Activated T-helper 17 cell treated with anti-CD3 and anti-CD28 coated beads, Interleukin-2, amount 50 U/mL, for 72 hours (primary cell): ENCODE measurements around the gene RIMBP2. TPM values are rescaled to one million over a fixed set of nuclear protein-coding genes. Genes with fewer than 3 reads are reported as not detected.
"Not testable (repeated sequence)": the region's sequence is repeated elsewhere in the genome, so short reads cannot be mapped to it uniquely, and the experiment has no call there.

Experiments
- ATAC-seq: fragments of 150-1000 bp; cut with Tn5 transposase; replicated peaks from 2 replicates; pipeline ENCODE4 v1.10.0; 2021; ENCODE audit warnings: mild to moderate bottlenecking, moderate library complexity
- H3K27ac Mint-ChIP-seq: one replicate; pipeline ENCODE4 v1.8.0; 2022; ENCODE audit warnings: mixed read lengths
- H3K27me3 Mint-ChIP-seq: one replicate; pipeline ENCODE4 v1.8.0; 2022; ENCODE audit warnings: mixed read lengths
- H3K36me3 Mint-ChIP-seq: one replicate; pipeline ENCODE4 v1.8.0; 2022; ENCODE audit warnings: low read depth, mild to moderate bottlenecking, mixed read lengths
- H3K4me1 Mint-ChIP-seq: one replicate; pipeline ENCODE4 v1.8.0; 2022; ENCODE audit warnings: mixed read lengths
- H3K4me3 Mint-ChIP-seq: one replicate; pipeline ENCODE4 v1.8.0; 2022; ENCODE audit warnings: mild to moderate bottlenecking, mixed read lengths
- H3K9me3 Mint-ChIP-seq: one replicate; pipeline ENCODE4 v1.8.0; 2022; ENCODE audit warnings: mixed read lengths
- total RNA-seq, 2 donors: library from RNA; stranded (reverse); gene quantifications; one replicate each; pipeline ENCODE4 v1.2.3, GENCODE V29; 2022

The RIMBP2 gene
- total RNA-seq, 2 donors from 2014 or later = 0.29 TPM; not detected in 1

DNA sequence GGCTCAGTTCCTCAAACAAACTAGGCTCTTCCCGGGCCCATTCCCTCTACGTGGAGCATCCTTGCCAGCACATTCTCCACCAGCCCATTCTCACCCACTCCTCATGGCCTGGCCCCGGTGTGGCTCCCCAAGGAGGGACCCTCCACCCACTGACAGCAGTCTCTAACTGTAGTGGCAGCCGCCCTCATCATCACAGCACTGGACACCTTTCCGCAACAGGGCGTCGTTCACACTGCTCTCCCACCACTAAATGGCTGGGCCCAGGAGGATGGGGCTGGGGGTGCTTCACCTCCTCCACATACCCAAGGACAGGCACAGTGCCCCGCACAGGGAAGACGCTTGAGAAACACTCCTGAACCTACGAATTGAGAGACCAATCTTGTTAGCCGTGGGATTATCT lies 123.0 kb downstream of the RIMBP2 start:
- peaks cover 5% of the 10 kb centered on the region for H3K27me3 Mint-ChIP-seq
- no peaks in the 10 kb centered on the region for H3K36me3 Mint-ChIP-seq
- H3K4me3 Mint-ChIP-seq = no peak overlapping the region
- ATAC-seq = no peak
- no peaks in the 10 kb centered on the region for H3K4me1 Mint-ChIP-seq
- no peak overlapping the region for H3K27ac Mint-ChIP-seq
- peaks cover 4% of the 10 kb centered on the region for H3K9me3 Mint-ChIP-seq

DNA sequence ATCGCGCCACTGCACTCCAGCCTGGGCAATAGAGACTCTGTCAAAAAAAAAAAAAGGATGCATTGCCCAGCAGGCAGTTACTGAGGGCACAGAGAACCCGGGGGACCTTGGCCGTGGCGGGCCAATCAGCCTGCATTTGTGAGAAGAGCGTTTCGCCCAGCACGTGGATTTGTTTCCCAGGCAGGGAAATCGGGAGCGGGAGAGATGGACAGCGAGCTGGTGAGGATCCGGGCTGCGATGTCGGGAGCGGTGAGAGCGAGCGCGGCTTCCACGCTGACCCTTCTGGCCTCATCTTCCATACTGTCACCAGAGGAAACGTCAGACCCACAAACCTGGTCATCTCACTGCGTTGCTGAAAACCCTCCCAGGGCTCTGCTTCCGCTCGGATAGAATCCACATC lies 123.5 kb downstream of the RIMBP2 start:
- H3K9me3 Mint-ChIP-seq = peaks cover 5% of the 10 kb centered on the region
- no peaks in the 10 kb centered on the region for H3K36me3 Mint-ChIP-seq
- peaks cover 8% of the 10 kb centered on the region for H3K27me3 Mint-ChIP-seq

DNA sequence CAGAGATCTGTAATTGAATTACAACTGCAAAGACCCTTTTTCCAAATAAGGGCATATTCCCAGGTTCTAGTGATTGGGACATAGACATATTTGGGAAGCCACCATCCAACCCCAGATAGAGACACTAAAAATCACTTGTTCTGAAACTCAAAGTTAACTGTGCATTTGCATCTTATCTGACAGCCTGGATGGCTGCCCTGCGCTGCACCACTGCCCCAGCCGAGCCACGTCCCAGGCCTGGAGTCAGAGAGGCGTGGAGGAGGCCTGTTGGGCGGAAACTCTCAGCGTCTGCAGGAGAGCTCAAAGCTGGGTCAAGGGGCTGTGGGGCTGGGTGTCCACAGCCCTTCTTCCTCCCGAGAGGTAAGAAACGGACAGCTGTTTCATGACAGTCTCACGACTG lies 124.4 kb downstream of the RIMBP2 start:
- no peak overlapping the region for H3K27ac Mint-ChIP-seq
- H3K4me1 Mint-ChIP-seq = no peaks in the 10 kb centered on the region
- ATAC-seq = no peak
- peaks cover 5% of the 10 kb centered on the region for H3K9me3 Mint-ChIP-seq
- H3K27me3 Mint-ChIP-seq = peaks cover 8% of the 10 kb centered on the region
- no peaks in the 10 kb centered on the region for H3K36me3 Mint-ChIP-seq
- no peak overlapping the region for H3K4me3 Mint-ChIP-seq

More for the DNA sequence above, 123.5 kb downstream of the RIMBP2 start:
- H3K4me3 Mint-ChIP-seq = no peak overlapping the region
- H3K27ac Mint-ChIP-seq = no peak overlapping the region
- no peaks in the 10 kb centered on the region for H3K4me1 Mint-ChIP-seq
- no peak for ATAC-seq

DNA sequence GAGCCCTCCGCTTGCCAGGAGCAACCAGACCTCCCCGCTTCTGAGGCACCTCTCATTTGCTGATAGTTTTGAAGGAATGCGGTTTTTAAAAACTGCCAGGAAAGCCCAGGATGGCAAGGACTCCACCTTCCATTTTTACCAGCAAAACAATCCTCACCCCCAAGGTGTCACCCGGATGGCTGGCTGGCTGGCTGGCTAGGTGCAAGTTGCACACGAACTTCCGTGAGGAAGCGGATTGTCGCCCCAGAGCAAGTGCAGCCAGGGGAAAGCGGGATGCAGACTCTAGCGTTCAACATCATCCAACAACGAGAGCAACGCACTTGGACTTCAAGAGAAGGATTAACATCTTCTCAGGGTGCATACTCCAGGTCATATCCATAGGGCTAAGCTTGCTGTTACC lies 125.4 kb downstream of the RIMBP2 start:
- Mint-ChIP-seq H3K4me3 (no peak overlapping the region), H3K4me1 (no peaks in the 10 kb centered on the region)
- ATAC-seq = no peak

DNA sequence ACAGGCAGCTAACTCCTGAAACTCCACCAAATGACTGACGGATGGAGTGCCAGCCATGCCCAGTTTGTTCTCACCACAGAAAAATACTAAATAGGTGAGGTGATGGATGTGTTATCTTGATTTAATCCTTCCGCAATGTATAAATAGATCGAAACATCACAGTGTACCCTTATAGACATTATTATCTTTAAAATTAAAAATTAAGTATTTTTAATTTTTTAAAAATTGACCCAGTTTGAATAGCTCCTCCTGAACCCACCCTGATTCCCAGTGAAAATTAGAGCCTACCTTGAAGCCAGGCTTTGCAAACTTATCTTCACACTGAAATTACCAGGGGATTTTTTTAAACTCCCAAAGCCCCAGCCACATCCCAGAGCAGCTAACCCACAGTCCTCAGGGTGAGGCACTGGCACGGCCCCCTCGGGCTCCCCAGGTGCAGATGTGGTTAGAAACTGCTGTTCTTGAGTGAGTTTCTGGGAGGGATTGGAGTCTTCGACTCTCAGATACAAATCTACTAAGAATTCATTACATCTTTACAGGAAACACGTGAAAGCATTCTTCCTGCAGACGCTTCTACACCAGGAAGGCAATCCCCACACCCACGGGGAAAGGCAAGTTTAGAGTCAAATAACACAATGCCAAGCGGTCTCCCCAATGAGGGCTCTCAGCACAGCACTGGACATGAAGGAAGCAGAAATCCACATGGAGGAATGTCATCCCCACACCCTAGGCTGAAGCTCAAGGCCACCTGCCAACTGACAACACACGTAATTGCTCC lies 126.4 kb downstream of the RIMBP2 start:
- ATAC-seq = no peak
- peaks cover 8% of the 10 kb centered on the region for H3K27me3 Mint-ChIP-seq
- H3K9me3 Mint-ChIP-seq = peaks cover 5% of the 10 kb centered on the region
- H3K4me1 Mint-ChIP-seq = no peaks in the 10 kb centered on the region
- H3K4me3 Mint-ChIP-seq = no peak overlapping the region
- no peak overlapping the region for H3K27ac Mint-ChIP-seq
- H3K36me3 Mint-ChIP-seq = no peaks in the 10 kb centered on the region

More for the DNA sequence above, 125.4 kb downstream of the RIMBP2 start:
- Mint-ChIP-seq H3K36me3 (no peaks in the 10 kb centered on the region), H3K27ac (no peak overlapping the region), H3K9me3 (peaks cover 5% of the 10 kb centered on the region), H3K27me3 (peaks cover 8% of the 10 kb centered on the region)

DNA sequence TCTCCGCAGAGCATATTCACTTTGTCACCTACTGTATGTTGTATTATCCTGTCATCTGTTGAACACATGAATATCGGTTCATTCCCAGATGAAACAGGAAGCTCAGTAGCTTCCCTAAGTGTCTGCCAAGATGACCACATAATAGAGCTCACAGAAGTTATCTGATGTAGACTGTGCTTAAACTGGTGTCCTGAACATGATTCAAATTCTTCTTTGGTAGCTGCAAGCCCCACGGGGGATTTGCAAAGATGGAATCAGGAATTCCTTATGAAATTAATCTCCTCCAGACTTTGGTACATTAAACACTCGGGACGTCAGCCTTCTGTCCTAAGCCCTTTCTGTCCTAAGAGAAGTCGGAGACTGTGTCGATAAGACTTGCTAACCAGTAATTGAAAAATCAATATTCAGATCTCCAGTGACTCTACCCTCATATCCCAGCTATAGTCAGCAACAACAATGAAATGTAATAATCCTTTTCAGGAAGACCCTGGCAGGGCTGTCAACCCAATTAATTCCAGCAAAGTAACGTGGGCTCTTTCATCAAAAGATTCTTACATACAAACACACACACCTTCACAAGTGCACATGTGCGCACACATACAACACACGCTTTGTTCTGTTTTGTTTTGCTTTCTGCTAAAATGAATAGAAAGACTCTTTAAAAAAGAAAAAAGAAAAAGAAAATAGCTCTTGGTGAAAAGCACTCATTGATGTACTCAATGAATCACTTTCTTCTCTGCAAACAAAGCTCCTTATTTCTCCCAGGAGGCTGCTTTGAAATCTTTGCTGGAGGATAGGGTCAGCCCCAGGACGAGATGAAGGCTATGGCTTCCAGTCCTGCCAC lies 127.2 kb downstream of the RIMBP2 start:
- Mint-ChIP-seq H3K27me3 (peaks cover 8% of the 10 kb centered on the region), H3K36me3 (no peaks in the 10 kb centered on the region), H3K4me1 (no peaks in the 10 kb centered on the region), H3K4me3 (no peak overlapping the region), H3K9me3 (peaks cover 5% of the 10 kb centered on the region), H3K27ac (no peak overlapping the region)
- ATAC-seq = no peak

DNA sequence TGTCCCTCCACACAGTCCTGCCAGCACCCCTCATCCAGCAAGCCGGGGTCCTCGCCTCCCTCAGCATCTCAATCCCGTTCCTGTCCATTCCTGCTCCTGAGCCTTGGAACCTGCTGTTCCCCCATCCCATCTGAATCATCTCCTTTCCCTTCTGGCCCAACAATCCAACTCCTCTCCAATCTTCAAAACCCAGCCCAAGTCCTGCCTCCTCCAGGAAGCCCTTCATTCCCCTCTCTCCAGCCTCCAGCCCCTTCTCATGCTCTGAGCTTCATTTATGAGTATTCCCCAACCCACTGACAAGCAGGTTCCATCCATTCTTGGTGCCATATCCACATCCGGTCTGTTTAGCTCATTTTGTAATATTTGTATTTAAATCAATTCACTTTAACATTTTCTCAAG lies 128.1 kb downstream of the RIMBP2 start:
- Mint-ChIP-seq H3K36me3 (no peaks in the 10 kb centered on the region), H3K27me3 (peaks cover 8% of the 10 kb centered on the region), H3K4me3 (no peak overlapping the region), H3K9me3 (peaks cover 5% of the 10 kb centered on the region), H3K27ac (no peak overlapping the region), H3K4me1 (no peaks in the 10 kb centered on the region)
- ATAC-seq = no peak

DNA sequence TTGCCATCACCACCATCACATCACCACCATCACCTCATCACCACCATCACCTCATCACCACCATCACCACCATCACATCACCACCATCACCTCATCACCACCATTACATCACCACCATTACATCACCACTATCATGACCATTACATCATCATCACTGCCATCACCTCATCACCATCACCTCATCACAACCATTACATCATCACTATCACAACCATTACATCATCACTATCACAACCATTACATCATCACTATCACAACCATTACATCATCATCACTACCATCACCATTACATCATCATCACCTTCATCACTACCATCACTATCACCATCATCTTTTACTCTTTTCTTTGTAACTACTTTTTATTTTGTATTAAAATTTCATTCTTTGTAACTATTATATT lies 131.6 kb downstream of the RIMBP2 start:
- not testable (repeated sequence) for H3K4me1 Mint-ChIP-seq, H3K27ac Mint-ChIP-seq, H3K4me3 Mint-ChIP-seq, H3K9me3 Mint-ChIP-seq, H3K27me3 Mint-ChIP-seq, H3K36me3 Mint-ChIP-seq, ATAC-seq

DNA sequence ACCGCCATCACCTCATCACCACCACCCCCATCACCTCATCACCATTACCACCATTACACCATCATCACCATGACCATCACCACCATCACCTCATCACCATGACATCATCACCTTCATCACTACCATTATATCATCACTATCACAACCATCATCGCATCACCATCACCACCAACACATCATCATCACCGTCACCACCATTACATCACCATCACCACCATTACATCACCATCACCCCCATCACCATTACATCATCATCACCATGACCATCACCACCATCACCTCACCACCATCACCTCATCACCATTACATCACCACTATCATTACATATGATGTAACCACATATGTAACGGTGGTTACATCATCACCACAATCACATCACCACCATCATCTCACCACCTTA lies 132.3 kb downstream of the RIMBP2 start:
- ATAC-seq = no peak
- H3K4me3 Mint-ChIP-seq = no peak overlapping the region
- H3K27ac Mint-ChIP-seq = no peak overlapping the region
- no peaks in the 10 kb centered on the region for H3K4me1 Mint-ChIP-seq
- H3K9me3 Mint-ChIP-seq = peaks cover 8% of the 10 kb centered on the region
- peaks cover 8% of the 10 kb centered on the region for H3K27me3 Mint-ChIP-seq
- H3K36me3 Mint-ChIP-seq = no peaks in the 10 kb centered on the region

DNA sequence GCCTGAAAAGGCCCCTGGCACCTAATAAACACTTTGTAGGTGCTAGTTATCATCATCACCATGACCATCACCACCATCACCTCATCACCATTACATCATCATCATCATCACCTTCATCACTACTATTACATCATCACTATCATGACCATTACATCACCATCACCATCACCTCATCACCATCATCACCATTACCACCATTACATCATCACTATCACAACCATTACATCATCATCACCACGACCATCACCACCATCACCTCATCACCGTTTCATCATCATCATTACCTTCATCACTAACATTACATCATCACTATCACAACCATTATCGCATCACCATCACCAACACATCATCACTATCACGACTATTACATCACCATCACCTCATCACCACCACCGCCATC lies 132.8 kb downstream of the RIMBP2 start:
- no peaks in the 10 kb centered on the region for H3K36me3 Mint-ChIP-seq
- H3K4me1 Mint-ChIP-seq = no peaks in the 10 kb centered on the region
- H3K9me3 Mint-ChIP-seq = peaks cover 7% of the 10 kb centered on the region
- H3K4me3 Mint-ChIP-seq = no peak overlapping the region
- no peak overlapping the region for H3K27ac Mint-ChIP-seq
- peaks cover 6% of the 10 kb centered on the region for H3K27me3 Mint-ChIP-seq
- no peak for ATAC-seq

DNA sequence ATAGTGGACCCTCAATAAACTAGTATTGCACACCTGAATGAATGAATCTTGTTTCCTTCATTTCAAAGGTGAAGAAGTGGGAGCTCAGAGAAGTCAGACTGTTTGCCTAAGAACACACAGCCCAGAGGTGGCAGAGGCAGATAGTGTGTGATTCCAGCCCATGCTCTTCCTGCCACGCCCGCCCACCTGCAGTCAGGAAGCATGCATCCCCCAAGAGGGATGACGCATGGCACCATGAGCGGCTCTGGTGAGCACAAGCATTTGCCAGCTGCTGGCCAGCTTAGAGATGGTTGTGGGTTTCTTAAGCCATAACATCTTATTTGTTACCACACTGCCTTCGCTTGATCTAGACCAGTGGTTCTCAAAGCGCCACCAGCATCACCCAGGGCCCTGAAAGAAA lies 133.8 kb downstream of the RIMBP2 start:
- Mint-ChIP-seq H3K27ac (no peak overlapping the region), H3K9me3 (peaks cover 3% of the 10 kb centered on the region), H3K27me3 (no peaks in the 10 kb centered on the region), H3K36me3 (no peaks in the 10 kb centered on the region), H3K4me3 (no peak overlapping the region), H3K4me1 (no peaks in the 10 kb centered on the region)
- ATAC-seq = no peak

DNA sequence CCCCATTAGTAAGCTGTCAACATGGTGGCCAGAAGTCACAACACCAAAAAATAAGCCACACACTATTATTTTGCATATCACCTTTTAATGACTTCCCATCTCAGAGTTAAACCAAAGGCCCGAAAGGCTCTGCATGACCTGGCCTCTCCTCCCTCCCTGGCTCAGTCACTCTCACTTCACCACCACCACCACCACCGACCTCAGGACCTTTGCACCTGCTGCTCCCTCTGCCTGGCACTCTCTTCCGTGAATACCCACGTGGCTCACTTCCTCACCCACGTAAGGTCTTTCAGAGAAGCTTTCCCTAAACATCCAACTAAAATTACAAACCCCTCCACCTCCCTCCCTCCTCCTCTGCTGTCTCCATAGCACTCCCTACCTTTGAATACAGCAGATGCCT lies 134.3 kb downstream of the RIMBP2 start:
- H3K4me3 Mint-ChIP-seq = no peak overlapping the region
- H3K4me1 Mint-ChIP-seq = no peaks in the 10 kb centered on the region
- no peaks in the 10 kb centered on the region for H3K36me3 Mint-ChIP-seq
- H3K27me3 Mint-ChIP-seq = no peaks in the 10 kb centered on the region
- no peak for ATAC-seq
- peaks cover 3% of the 10 kb centered on the region for H3K9me3 Mint-ChIP-seq
- no peak overlapping the region for H3K27ac Mint-ChIP-seq

DNA sequence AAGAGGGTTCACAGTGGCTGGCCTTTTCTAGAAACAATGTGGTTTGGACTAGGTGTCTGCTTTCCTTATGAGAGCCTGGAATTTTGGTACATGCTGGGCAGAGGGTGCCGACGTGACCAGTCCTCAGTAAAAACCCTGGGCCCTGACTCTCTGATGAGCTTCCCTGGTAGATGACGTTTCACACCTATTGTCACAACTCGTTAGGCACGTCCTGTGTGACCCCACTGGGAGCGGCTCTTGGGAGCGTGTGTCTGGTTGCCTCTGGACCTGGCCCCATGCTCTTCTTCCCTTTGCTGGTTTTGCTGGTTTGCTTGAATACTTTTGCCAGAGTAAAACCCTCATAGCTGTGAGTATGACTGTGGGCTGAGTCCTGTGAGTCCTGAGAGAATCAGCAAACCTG lies 136.9 kb downstream of the RIMBP2 start:
- ATAC-seq = no peak
- Mint-ChIP-seq H3K27me3 (peaks cover 3% of the 10 kb centered on the region), H3K36me3 (no peaks in the 10 kb centered on the region), H3K4me1 (no peaks in the 10 kb centered on the region), H3K27ac (no peak overlapping the region), H3K9me3 (peaks cover 3% of the 10 kb centered on the region), H3K4me3 (no peak overlapping the region)

DNA sequence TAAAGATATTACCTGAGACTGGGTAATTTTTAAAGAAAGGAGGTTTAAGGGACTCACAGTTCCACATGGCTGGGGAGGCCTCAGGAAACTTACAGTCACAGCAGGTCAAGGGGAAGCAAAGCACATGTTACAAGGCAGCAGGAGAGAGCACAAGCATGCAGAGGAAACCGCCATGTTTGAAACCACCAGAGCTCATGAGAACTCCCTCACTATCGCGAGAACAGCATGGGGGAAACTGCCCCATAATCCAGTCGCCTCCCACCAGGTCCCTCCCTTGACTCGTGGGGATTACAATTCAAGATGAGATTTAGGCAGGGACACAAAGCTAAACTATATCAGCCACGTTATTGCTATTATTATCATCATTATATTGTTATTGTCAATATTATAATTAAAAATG lies 138.7 kb downstream of the RIMBP2 start:
- H3K9me3 Mint-ChIP-seq = peaks cover 3% of the 10 kb centered on the region
- no peak overlapping the region for H3K4me3 Mint-ChIP-seq
- H3K4me1 Mint-ChIP-seq = no peaks in the 10 kb centered on the region
- no peak for ATAC-seq
- H3K27ac Mint-ChIP-seq = no peak overlapping the region
- H3K27me3 Mint-ChIP-seq = peaks cover 7% of the 10 kb centered on the region
- no peaks in the 10 kb centered on the region for H3K36me3 Mint-ChIP-seq

DNA sequence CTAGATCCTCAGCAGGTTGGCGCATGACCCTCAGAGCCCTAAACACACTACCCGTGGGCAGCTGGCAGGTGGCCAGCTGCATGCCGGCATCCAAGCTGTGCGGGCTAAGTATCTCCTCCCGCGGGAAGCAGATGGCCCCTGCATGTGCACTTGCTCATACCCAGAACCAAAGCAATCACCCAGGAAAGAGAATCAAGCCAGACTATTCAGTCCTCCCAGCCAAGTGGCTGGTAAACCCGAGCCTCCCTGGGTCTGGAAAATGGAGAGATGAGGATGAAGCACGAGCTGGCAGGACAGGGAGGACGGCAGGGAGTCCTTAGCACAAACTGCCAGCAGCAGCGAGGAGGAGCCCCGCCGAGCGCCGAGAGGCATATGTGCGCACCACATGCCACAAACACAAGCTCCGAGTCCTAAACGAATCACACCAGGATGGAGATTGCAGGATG lies 139.7 kb downstream of the RIMBP2 start:
- H3K27ac Mint-ChIP-seq = no peak overlapping the region
- no peak overlapping the region for H3K4me3 Mint-ChIP-seq
- peaks cover 3% of the 10 kb centered on the region for H3K9me3 Mint-ChIP-seq
- peaks cover 7% of the 10 kb centered on the region for H3K27me3 Mint-ChIP-seq
- H3K36me3 Mint-ChIP-seq = no peaks in the 10 kb centered on the region
- H3K4me1 Mint-ChIP-seq = no peaks in the 10 kb centered on the region
- no peak for ATAC-seq
